ENCODE data around the gene CAMKK1.

GRCh38 chr17:3827124-3827773, 65.6 kb downstream of the CAMKK1 start:
- no peak for TF ChIP-seq POLR2AphosphoS5 (IDR thresholded peaks at IDR 0.05; ENCODE audit: low read depth, low read length)
- TF ChIP-seq TAF1 (IDR thresholded peaks at IDR 0.05; ENCODE audit: borderline replicate concordance, insufficient read depth, low read length): no peak
